IMR-90 (cell line): Measurements from ENCODE around the gene RUNX2. TPM values are rescaled to one million over a fixed set of nuclear protein-coding genes. Genes with fewer than 3 reads are reported as not detected.

ENCODE experiments used
- ATAC-seq: fragments of 200-7000 bp; cut with Tn5 transposase; 2 replicates; pipeline ENCODE4 v1.9.1; 2020; ENCODE audit warnings: low read depth, mild to moderate bottlenecking, moderate library complexity
- BruUV-seq: library from RNA; stranded (reverse); fragments of 400-500 nt; replicated peaks from 2 replicates; lab custom pipeline; 2021; lab: Mats Ljungman, UMichigan
- CTCF ChIA-PET: fragments of 300-600 bp; formaldehyde crosslinking; extraction: SDS; loops from one replicate; lab custom pipeline; 2021; ENCODE audit warnings: antibody characterized with exemption; lab: Yijun Ruan, JAX
- POLR2A ChIA-PET: fragments of 300-600 bp; sonication (Branson Sonifier 250); formaldehyde crosslinking; loops from one replicate; lab custom pipeline; 2022; ENCODE audit warnings: antibody characterized with exemption; ENCODE audit not compliant: unreplicated experiment; lab: Charles Lee
- DNase-seq: peaks from one replicate; pipeline ENCODE4 v3.0.0; 2013
- H2AFZ ChIP-seq: replicated peaks from 2 replicates; pipeline ENCODE3; 2013; ENCODE audit warnings: low read length, mild to moderate bottlenecking; ENCODE audit not compliant: poor library complexity
- H2AK5ac ChIP-seq: 2 replicates; pipeline ENCODE4 v1.6.1; 2013; ENCODE audit warnings: low read depth, low read length, inconsistent platforms
- H2AK9ac ChIP-seq: replicated peaks from 2 replicates; pipeline ENCODE3; 2013; ENCODE audit warnings: mild to moderate bottlenecking, low read depth, low read length, moderate library complexity; ENCODE audit not compliant: poor library complexity
- H2BK120ac ChIP-seq: 2 replicates; pipeline ENCODE4 v1.6.1; 2013; ENCODE audit warnings: low read depth, low read length, inconsistent platforms
- H2BK15ac ChIP-seq: 3 replicates; pipeline ENCODE4 v1.6.1; 2013; ENCODE audit warnings: low read depth, low read length, inconsistent platforms
- H2BK20ac ChIP-seq: 2 replicates; pipeline ENCODE4 v1.6.1; 2013; ENCODE audit warnings: low read depth, mild to moderate bottlenecking, inconsistent platforms, low read length, moderate library complexity
- H2BK5ac ChIP-seq: 2 replicates; pipeline ENCODE4 v1.6.1; 2013; ENCODE audit warnings: mild to moderate bottlenecking, low read depth, low read length, inconsistent platforms; ENCODE audit not compliant: poor library complexity, severe bottlenecking
- H3K14ac ChIP-seq: replicated peaks from 2 replicates; pipeline ENCODE4 v1.6.1; 2013; ENCODE audit warnings: low read depth, low read length, inconsistent platforms
- H3K18ac ChIP-seq: 2 replicates; pipeline ENCODE4 v1.6.1; 2013; ENCODE audit warnings: low read depth, low read length, control low read depth
- H3K23ac ChIP-seq: 2 replicates; pipeline ENCODE4 v1.6.1; 2013; ENCODE audit warnings: low read depth, low read length, inconsistent platforms
- H3K27ac ChIP-seq: 2 replicates; pipeline ENCODE4 v1.5.1; 2013; ENCODE audit warnings: mild to moderate bottlenecking, control low read depth, low read length; ENCODE audit not compliant: insufficient read depth
- H3K27me3 ChIP-seq: 2 replicates; pipeline ENCODE4 v1.6.1; 2013; ENCODE audit warnings: low read length; ENCODE audit not compliant: control insufficient read depth, insufficient read depth
- H3K36me3 ChIP-seq: 2 replicates; pipeline ENCODE4 v1.6.1; 2013; ENCODE audit warnings: low read length, mixed read lengths; ENCODE audit not compliant: control insufficient read depth, insufficient read depth
- H3K4ac ChIP-seq: 2 replicates; pipeline ENCODE4 v1.6.1; 2013; ENCODE audit warnings: low read depth, low read length, inconsistent platforms
- H3K4me1 ChIP-seq: 2 replicates; pipeline ENCODE4 v1.6.1; 2013; ENCODE audit warnings: low read length, mixed read lengths; ENCODE audit not compliant: control insufficient read depth, insufficient read depth
- H3K4me2 ChIP-seq: 2 replicates; pipeline ENCODE4 v1.6.1; 2013; ENCODE audit warnings: low read depth, mild to moderate bottlenecking, control low read depth, low read length, moderate library complexity
- H3K4me3 ChIP-seq: 2 replicates; pipeline ENCODE4 v1.5.1; 2013; ENCODE audit warnings: low read depth, mild to moderate bottlenecking, control low read depth, low read length, moderate library complexity; ENCODE audit not compliant: insufficient read depth
- H3K56ac ChIP-seq: 2 replicates; pipeline ENCODE4 v1.6.1; 2013; ENCODE audit warnings: low read length, inconsistent platforms; ENCODE audit not compliant: insufficient read depth; ENCODE audit errors: extremely low read depth
- H3K79me1 ChIP-seq, 2 experiments: 2 replicates each; pipeline ENCODE4 v1.6.1; 2013; ENCODE audit warnings: low read length in 2 of 2, inconsistent platforms in 1 of 2, low read depth in 1 of 2
- H3K9ac ChIP-seq: 2 replicates; pipeline ENCODE4 v1.6.1; 2013; ENCODE audit warnings: low read depth, low read length, control low read depth
- H3K9me1 ChIP-seq: 2 replicates; pipeline ENCODE4 v1.6.1; 2013; ENCODE audit warnings: low read length, inconsistent platforms; ENCODE audit not compliant: insufficient read depth
- H3K9me3 ChIP-seq: 2 replicates; pipeline ENCODE4 v1.6.1; 2013; ENCODE audit warnings: low read length; ENCODE audit not compliant: control insufficient read depth, insufficient read depth
- H4K20me1 ChIP-seq: 2 replicates; pipeline ENCODE4 v1.6.1; 2013; ENCODE audit warnings: low read length, inconsistent platforms; ENCODE audit not compliant: insufficient read depth
- H4K5ac ChIP-seq: 2 replicates; pipeline ENCODE4 v1.6.1; 2013; ENCODE audit warnings: mild to moderate bottlenecking, low read depth, low read length, control low read depth
- H4K8ac ChIP-seq, 2 experiments: 2 replicates each; pipeline ENCODE4 v1.6.1; 2013; ENCODE audit warnings: low read depth in 2 of 2, low read length in 2 of 2, control low read depth in 1 of 2, inconsistent platforms in 1 of 2
- H4K91ac ChIP-seq: 2 replicates; pipeline ENCODE4 v1.6.1; 2013; ENCODE audit warnings: low read depth, low read length, inconsistent platforms; ENCODE audit not compliant: insufficient read depth
- MXI1 ChIP-seq: IDR thresholded peaks from 2 replicates; pipeline ENCODE4 v1.6.1; 2012; ENCODE audit warnings: low read depth, mild to moderate bottlenecking, low read length, moderate library complexity, borderline replicate concordance
- RAD21 ChIP-seq: IDR thresholded peaks from 2 replicates; pipeline ENCODE4 v1.6.1; 2012; ENCODE audit warnings: low read length, improper control_type of control experiment
- RFX5 ChIP-seq: IDR thresholded peaks from 2 replicates; pipeline ENCODE4 v1.8.0; 2012; ENCODE audit warnings: low read depth, mild to moderate bottlenecking, low read length, moderate library complexity
- WGBS, 2 experiments: methylation state at CpG; one replicate each; pipeline versions ENCODE4 v1.1.5 to v1.1.7; 2013; ENCODE audit warnings: missing lambda C conversion rate in 2 of 2; ENCODE audit not compliant: insufficient read length in 1 of 2; ENCODE audit errors: extremely low coverage in 2 of 2; 5-methylcytosine and 5-hydroxymethylcytosine counted together
- dilution Hi-C: fragments of 300-500 bp; cut with HindIII; formaldehyde crosslinking; loops from one replicate; pipeline ENCODE4 v1.14.3; 2018; ENCODE audit warnings: low sequenced_read_pairs; ENCODE audit not compliant: unreplicated experiment
- in situ Hi-C: fragments of 300-500 bp; cut with MboI; formaldehyde crosslinking; loops from 3 replicates; pipeline ENCODE4 v1.14.3; 2019; ENCODE audit warnings: low sequenced_read_pairs, inconsistent platforms, mixed read lengths
- intact Hi-C: fragments of 100-400 bp; cut with micrococcal nuclease; formaldehyde crosslinking; loops from 2 replicates; pipeline ENCODE4 v1.10.0; 2022
- polyA plus RNA-seq, 3 experiments: library from polyadenylated mRNA; depleted of rRNA; stranded (reverse); fragments of >200 nt; gene quantifications; 2 replicates each; pipeline ENCODE4 v1.2.3, GENCODE V29; 2012; ENCODE audit warnings: low replicate concordance in 1 of 3
- total RNA-seq: library from RNA; depleted of rRNA; stranded (reverse); fragments of >200 nt; gene quantifications from 2 replicates; pipeline ENCODE4 v1.2.3, GENCODE V29; 2012

RUNX2 gene
- total and polyA plus RNA-seq, 2 of the 4 experiments (the other 2 are of a cell fraction), result 2.3 to 4.7 TPM

GRCh38 chr6:45577836-45578504 lies 249.8 kb downstream of the RUNX2 start:
- ChIA-PET CTCF (no interaction called here), POLR2A (interaction anchor here (0.6 kb wide), 1 partner anchor 104 kb away, joined by 7 read pairs; no protein-coding TSS in a partner anchor)
- H2BK20ac ChIP-seq, result peak overlapping the region; percentile 79
- H3K79me1 ChIP-seq, result no peaks in the 10 kb centered on the region
- peaks cover 5% of the 10 kb centered on the region for H3K4me1 ChIP-seq
- WGBS, 2 experiments, result 83% methylated on average over 1 of the region's 9 CpGs; no CpG with 5 or more reads in 1 of the 2 experiments
- dilution Hi-C loops, result no loop called here
- H2BK120ac ChIP-seq, result peak overlapping the region; percentile 67
- peak overlapping the region; percentile 4; the same call in 1 of the 2 replicates for H3K23ac ChIP-seq
- H3K9me3 ChIP-seq, result no peaks in the 10 kb centered on the region
- peak overlapping the region; percentile 37 for H2AFZ ChIP-seq
- peak; percentile 43 for DNase-seq
- intact Hi-C loops, result no loop called here
- peak overlapping the region; percentile 19 for H2BK5ac ChIP-seq
- peak overlapping the region; percentile 58; the same call in 1 of the 2 replicates for H4K91ac ChIP-seq
- H2AK9ac ChIP-seq, result peak overlapping the region; percentile 11
- H3K14ac ChIP-seq, result peak overlapping the region; percentile 57
- H3K56ac ChIP-seq, result no peak overlapping the region
- peak overlapping the region; percentile 27 for H3K4me2 ChIP-seq
- no peak overlapping the region for H3K9ac ChIP-seq
- H4K8ac ChIP-seq, result peak overlapping the region in 1 of 2 experiments; percentile 64; a peak in 2 of 4 replicates
- peak overlapping the region; percentile 77 for H3K4ac ChIP-seq
- no peaks in the 10 kb centered on the region for H3K27me3 ChIP-seq
- in situ Hi-C loops, result no loop called here
- H3K18ac ChIP-seq, result peak overlapping the region; percentile 89
- H3K27ac ChIP-seq, result peak overlapping the region; percentile 7; the same call in 1 of the 2 replicates
- no peak overlapping the region for H3K4me3 ChIP-seq
- no peak for TF ChIP-seq RAD21
- no peak for TF ChIP-seq MXI1
- TF ChIP-seq RFX5, result no peak
- H3K36me3 ChIP-seq, result no peaks in the 10 kb centered on the region
- BruUV-seq, result no TSS peak
- no peaks in the 10 kb centered on the region for H4K20me1 ChIP-seq
- peak overlapping the region; percentile 94 for H4K5ac ChIP-seq
- ATAC-seq, result peak; percentile 65
- H2BK15ac ChIP-seq, result peak overlapping the region; percentile 64; the same call in 1 of the 3 replicates
- H3K9me1 ChIP-seq, result peaks cover 5% of the 10 kb centered on the region
- H2AK5ac ChIP-seq, result peak overlapping the region; percentile 65; the same call in 1 of the 2 replicates
